GM19099 (cell line): ENCODE measurements around the gene SLC28A1.

Source experiments
- POLR2A ChIP-seq: IDR thresholded peaks from 3 replicates; pipeline ENCODE4 v1.6.1; 2011; ENCODE audit warnings: low read depth; ENCODE audit not compliant: insufficient read length; ENCODE audit errors: extremely low read depth

SLC28A1 gene

GRCh38 chr15:84976746-84977345, 92.4 kb downstream of the SLC28A1 start:
- TF ChIP-seq POLR2A: no peak

- TF ChIP-seq POLR2A: no peak
These were observed 95.2 kb downstream of the SLC28A1 start for GRCh38 chr15:84979651-84980050.

DNA sequence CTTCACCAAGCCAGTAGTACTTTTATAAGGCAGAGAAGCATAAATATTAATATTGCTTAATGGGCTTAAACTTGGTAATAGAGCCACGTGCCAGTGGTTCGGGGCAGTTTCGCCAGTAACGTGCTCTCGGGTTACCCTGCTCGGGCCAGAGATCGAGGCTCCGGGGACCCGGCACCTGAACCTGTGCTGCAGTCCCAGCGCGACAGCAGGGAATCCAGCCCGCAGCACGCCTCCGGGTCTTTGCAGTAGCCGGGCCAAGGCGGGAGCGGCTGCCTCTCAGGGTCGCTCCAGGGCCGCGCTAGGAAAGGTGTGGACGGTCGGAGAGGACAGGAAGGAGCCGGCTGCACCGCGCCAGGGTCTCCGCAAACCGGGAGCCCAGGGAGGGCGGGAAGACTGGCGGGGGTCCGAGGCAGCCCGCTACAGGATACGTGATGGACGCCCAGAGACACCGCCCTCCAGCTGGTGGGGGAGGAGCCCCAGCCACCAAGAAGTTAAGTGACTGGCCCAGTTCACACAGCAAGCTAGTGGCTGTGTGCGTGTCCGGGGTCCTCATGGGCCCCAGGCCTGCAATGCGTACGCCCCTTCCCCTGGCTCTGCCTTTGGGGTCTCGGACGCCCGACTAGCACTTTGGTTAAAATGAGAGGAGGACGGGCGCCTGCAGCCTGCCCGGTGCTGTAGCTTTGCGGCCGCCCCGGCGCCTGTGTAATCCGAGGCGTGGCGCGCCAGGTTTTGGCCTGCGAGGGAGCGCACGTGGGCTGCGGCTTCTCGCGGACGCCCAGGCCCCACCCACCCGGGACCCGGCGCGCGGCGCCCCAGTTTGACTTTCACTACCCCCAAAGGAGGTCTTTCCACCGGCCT, 96.0 kb downstream of the SLC28A1 start:
- TF ChIP-seq POLR2A: peak; percentile 52

GRCh38 chr15:84981054-84981710, 96.7 kb downstream of the SLC28A1 start:
- peak; percentile 16 for TF ChIP-seq POLR2A

DNA sequence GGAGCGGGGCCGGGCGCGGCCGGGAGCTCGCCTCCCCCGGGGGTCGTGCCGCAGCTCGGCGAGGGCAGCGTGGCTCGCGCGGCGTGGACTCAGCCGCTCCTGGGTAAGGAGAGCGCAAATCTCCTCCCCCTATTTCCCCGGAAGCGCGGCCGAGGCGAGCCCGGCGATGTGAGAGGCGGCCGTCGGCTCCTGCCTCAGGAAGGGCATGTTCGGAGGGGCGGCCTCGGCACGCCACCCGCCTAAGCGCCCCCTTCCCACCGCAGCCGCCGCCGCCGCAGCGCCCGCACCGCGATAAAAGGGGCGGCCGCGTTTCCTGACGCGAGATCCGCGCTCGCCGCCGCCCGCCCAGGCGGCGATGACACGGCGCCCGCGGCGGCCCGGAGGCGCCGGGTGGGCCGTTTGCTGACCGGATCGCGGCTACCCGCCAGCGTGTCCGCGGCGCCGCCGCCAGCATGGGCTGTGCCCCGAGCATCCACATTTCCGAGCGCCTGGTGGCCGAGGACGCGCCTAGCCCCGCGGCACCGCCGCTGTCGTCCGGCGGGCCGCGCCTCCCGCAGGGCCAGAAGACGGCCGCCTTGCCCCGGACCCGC, 97.3 kb downstream of the SLC28A1 start, which contains the start of gene PDE8A:
Gene PDE8A (plus strand): TSS at position 146 of the 590 bp plus-strand sequence. CDS start 307 bp downstream, at position 453.
- peak; percentile 42 for TF ChIP-seq POLR2A

GRCh38 chr15:84982301-84982920, 97.9 kb downstream of the SLC28A1 start:
- TF ChIP-seq POLR2A: peak; percentile 66

- no peak for TF ChIP-seq POLR2A
These were observed 98.8 kb downstream of the SLC28A1 start for GRCh38 chr15:84983294-84983693.

DNA sequence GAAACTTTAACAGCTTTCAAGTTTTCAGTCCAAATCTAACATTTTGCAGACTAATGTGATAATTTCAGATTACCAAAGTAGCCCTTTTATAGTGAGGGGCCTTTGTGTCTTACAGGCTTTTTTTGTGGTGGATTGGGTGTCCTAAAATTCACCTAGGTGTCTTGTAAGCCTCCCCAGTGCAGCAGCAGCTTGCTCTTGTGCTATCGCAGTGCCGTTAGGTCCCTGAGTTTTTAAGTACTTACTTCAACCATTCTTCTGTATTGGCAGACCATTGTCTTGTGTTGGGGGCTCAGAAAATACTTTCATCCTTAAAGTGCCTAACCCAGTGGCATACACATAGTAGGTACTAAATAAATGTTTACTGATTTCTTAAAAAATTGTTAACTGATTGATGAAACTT, 99.2 kb downstream of the SLC28A1 start:
- no peak for TF ChIP-seq POLR2A

DNA sequence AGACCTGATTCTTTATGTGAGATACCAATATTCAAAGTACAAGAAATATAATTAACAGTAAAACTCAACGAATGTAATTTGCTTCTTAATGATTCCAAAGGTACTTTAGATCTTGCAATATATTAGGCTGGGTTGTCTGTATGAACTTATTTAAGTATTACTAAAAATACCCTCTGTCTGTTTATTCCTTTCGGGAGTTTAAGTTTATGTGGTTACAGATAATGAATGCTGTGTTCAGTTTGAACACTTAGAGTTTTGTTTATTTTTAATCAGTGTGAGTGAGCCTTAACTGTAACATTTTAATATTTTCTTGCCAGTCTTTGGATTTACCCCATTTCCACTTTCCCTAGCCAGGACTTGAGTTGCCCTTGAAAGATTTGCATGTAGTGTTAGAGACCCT, 100.7 kb downstream of the SLC28A1 start:
- TF ChIP-seq POLR2A: no peak

DNA sequence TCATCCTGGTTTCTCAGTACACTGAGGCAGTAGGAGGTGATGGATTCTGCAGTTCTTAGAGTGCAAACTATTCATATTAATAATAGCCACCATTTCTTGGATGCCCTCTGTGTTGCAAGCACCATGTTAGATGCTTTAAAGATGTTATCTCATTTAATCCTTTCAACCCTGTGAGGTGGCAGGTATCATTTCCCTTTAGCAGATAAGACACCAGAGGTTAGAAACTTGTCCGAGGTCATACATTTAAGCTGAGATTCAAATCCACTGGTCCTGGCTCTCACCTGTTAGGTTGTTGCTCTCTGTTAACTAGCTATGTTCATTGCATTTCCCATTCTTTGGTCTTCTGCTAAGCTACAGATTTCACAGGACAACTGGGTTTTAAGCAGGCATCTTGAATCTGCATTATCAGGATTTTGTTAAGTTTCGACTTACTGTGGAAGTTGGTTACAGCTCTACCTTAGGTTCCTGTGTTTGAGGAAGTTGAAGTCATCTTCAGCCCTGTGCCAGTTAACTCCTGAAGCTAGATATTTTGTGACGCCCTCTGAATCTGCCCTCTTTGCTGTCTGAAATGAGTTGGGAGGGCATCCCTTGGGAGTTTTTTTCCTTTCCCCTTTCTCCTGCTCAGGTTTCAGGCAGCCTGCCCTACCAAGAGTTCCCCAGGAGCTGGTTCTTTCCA, 103.6 kb downstream of the SLC28A1 start:
- TF ChIP-seq POLR2A: no peak

GRCh38 chr15:84988909-84989644, 104.6 kb downstream of the SLC28A1 start:
- no peak for TF ChIP-seq POLR2A

- TF ChIP-seq POLR2A: no peak
These were observed 106.0 kb downstream of the SLC28A1 start for GRCh38 chr15:84990507-84990906.

DNA sequence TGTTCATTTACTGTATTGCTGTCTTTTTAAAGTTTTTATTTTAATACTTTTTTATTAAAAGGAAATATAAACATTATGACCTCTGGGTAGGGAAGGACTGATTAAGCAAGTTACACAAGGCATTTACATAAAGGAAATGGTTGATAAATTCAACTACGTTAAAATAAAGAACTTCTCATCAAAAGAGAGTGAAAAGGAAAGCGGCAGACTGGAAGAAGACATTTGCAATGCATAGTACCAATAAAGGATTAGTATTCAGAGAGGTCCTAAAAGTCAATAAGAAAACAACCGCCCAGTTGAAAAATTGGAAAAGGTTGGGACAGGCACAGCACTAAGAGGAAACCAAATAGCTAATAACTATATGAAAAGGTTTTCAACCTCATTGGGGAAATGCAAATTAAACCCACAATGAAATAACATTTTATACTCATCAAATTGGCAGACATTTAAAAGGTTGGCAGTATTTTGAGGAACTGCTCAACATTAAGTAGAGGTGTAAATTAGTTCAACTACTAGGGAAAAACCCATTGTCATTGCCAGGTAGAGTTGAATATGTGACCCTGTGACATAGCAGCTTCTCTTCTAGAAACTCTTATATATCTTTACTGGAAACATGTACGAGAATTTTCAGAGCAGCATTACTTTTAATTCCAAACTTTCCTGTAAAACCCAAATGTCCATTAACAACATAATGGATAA, 106.7 kb downstream of the SLC28A1 start:
- no peak for TF ChIP-seq POLR2A
